SJSA1 (cell line): Measurements from ENCODE around the gene NGB. TPM values are rescaled to one million over a fixed set of nuclear protein-coding genes. Genes with fewer than 3 reads are reported as not detected.

Source experiments
- DNase-seq, 2 experiments: peaks; one replicate each; pipeline ENCODE4 v3.0.0-alpha.2; 2015 to 2020; ENCODE audit warnings: low spot score in 2 of 2, low read depth in 1 of 2
- H3K27ac ChIP-seq: fragments of 250-450 bp; sonication (Bioruptor Pico); 2 replicates; pipeline ENCODE4 v1.5.1; 2020; ENCODE audit warnings: mild to moderate bottlenecking, moderate library complexity
- H3K27me3 ChIP-seq: fragments of 250-450 bp; sonication (Bioruptor Pico); replicated peaks from 2 replicates; pipeline ENCODE4 v1.5.1; 2020; ENCODE audit warnings: mild to moderate bottlenecking, moderate library complexity
- H3K36me3 ChIP-seq: fragments of 250-450 bp; sonication (Bioruptor Pico); 2 replicates; pipeline ENCODE4 v1.5.1; 2020; ENCODE audit warnings: mild to moderate bottlenecking
- H3K4me1 ChIP-seq: fragments of 250-450 bp; sonication (Bioruptor Pico); replicated peaks from 2 replicates; pipeline ENCODE4 v1.6.1; 2021; ENCODE audit warnings: mild to moderate bottlenecking
- H3K4me3 ChIP-seq: fragments of 250-450 bp; sonication (Bioruptor Pico); 2 replicates; pipeline ENCODE4 v1.5.1; 2020; ENCODE audit warnings: mild to moderate bottlenecking
- H3K9me3 ChIP-seq: fragments of 250-450 bp; sonication (Bioruptor Pico); replicated peaks from 2 replicates; pipeline ENCODE4 v1.5.1; 2020; ENCODE audit warnings: mild to moderate bottlenecking
- total RNA-seq: library from RNA; depleted of rRNA; stranded (reverse); fragments of >200 nt; shearing (Covaris generic); gene quantifications from 2 replicates; pipeline ENCODE4 v1.2.3, GENCODE V29; 2014

NGB gene
- total RNA-seq, 1 experiment from 2014 or later, result not detected

DNA sequence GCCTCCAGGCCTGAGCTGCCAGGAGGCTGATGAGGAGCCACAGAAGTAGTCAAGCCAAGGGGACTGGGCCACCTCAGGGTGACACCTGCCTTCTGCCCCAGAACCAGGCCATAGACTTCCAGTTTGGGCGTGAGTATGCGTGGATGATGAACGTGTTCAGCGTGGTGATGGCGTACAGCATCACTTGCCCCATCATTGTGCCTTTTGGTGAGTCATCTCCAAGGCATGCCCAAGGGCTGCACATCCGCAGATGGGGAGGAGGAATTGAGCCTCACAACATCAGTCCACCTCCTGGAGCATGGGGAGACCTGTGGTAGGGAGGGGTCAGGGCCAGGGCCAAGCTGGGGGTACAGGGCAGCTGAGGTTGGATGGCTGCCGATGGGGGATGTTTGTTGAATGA, 22.3 kb downstream of the NGB start:
- no peak overlapping the region for H3K4me3 ChIP-seq
- DNase-seq, result no peak
- H3K9me3 ChIP-seq, result no peaks in the 10 kb centered on the region
- H3K4me1 ChIP-seq, result no peaks in the 10 kb centered on the region
- H3K27me3 ChIP-seq, result no peaks in the 10 kb centered on the region
- H3K36me3 ChIP-seq, result no peaks in the 10 kb centered on the region
- H3K27ac ChIP-seq, result no peak overlapping the region

DNA sequence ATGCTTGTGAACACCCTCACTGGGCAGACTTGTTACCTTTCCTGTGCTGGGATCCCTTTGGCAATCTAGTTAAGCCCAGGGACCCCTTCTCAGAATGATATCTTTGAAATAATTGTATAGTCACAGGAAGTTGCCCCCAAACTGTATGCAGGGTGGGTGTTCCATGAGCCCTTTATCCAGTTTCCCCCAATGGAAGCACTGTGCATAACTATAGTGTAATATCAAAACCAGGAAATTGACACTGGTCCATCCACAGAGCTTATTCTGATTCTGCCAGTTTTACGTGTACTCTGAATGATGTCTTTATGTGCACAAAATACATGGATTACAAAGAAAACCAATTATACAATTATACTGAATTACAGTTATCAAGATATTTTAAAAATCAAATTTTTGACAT, 24.2 kb downstream of the NGB start:
- H3K4me3 ChIP-seq, result no peak overlapping the region
- no peaks in the 10 kb centered on the region for H3K9me3 ChIP-seq
- DNase-seq, result no peak
- H3K4me1 ChIP-seq, result no peaks in the 10 kb centered on the region
- no peak overlapping the region for H3K27ac ChIP-seq
- H3K27me3 ChIP-seq, result no peaks in the 10 kb centered on the region
- H3K36me3 ChIP-seq, result no peaks in the 10 kb centered on the region

DNA sequence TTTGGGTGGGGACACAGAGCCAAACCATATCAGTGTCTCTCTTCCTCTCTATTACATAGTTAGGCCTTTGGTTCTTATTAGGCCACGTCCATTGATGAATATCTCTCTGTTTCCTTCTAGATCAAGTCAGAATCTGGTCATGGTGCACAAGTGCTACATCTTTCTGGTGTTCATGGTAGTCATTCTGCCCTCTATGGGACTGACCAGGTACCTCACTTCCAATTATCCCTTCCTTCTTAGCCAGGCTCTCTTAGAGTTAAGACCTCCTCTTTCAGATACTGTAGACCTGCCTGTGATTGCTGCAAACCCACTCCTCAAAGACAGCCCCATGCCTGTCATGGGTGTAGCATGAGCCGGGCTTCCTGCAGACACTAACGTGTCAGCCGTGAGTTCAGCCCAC, 25.2 kb downstream of the NGB start:
- Histone ChIP-seq H3K27me3 (no peaks in the 10 kb centered on the region), H3K27ac (no peak overlapping the region), H3K4me3 (no peak overlapping the region), H3K9me3 (no peaks in the 10 kb centered on the region), H3K36me3 (no peaks in the 10 kb centered on the region), H3K4me1 (no peaks in the 10 kb centered on the region)
- DNase-seq, result no peak

DNA sequence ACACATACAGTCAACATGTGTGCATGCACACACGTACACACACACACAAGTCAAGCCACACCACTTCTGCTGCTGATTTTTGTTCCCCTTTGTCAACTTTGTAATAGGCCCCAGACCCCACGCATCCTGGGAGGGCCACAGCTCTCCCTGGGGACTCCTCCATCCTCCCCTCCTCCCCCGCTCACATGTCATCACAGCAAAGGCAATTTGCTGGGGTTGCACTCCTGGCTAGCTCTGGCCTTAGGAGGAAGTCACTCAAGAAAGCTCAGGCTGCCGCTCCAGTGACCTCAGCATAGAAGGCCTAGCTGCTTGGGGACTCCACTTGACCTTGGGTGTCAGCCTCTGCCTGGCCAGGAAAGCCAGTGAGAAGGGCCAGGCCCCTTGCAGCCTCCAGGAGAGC, 27.2 kb downstream of the NGB start:
- H3K9me3 ChIP-seq, result no peaks in the 10 kb centered on the region
- no peak overlapping the region for H3K4me3 ChIP-seq
- no peaks in the 10 kb centered on the region for H3K36me3 ChIP-seq
- no peaks in the 10 kb centered on the region for H3K27me3 ChIP-seq
- DNase-seq, result no peak
- no peak overlapping the region for H3K27ac ChIP-seq
- no peaks in the 10 kb centered on the region for H3K4me1 ChIP-seq

DNA sequence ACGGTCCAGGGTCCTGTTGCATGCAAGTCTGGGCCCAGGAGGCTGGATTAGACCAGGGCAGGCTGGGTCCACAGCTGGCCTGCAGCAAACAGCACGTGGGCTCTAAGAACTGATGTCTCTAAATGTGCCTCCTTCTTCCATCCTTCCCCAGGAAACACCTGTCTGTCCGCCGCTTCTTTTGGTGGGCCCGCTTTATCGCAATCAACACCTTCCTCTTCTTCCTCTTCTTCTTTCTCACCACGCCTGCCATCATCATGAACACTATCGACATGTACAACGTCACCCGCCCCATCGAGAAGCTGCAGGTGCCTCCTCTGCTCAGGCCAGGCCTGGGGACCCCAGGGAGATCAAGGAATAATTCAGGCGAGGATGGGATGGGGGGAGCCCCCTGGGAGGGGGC, 28.3 kb downstream of the NGB start:
- Histone ChIP-seq H3K4me1 (no peaks in the 10 kb centered on the region), H3K36me3 (no peaks in the 10 kb centered on the region), H3K27me3 (no peaks in the 10 kb centered on the region), H3K9me3 (no peaks in the 10 kb centered on the region), H3K27ac (no peak overlapping the region), H3K4me3 (no peak overlapping the region)
- no peak for DNase-seq

DNA sequence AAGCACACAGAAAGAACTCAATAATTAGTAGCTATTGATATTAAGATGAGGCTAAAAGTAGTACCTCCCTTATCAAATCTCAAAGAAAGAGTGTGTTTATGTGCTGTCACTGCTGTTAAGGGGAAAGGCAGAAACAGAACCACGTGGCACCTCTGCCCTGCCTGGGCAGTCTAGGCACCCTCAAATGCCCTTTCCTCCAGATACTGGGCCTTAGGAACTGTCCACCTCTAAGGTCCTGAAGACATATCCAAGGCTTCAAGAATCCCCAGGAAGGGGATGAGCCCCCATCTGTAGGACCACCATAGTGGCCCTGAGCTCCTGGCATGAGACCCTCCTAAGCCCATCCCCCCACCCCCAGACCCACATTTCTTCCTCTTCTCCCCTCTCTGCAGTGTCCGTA, 29.1 kb downstream of the NGB start:
- Histone ChIP-seq H3K27me3 (no peaks in the 10 kb centered on the region), H3K4me3 (no peak overlapping the region), H3K9me3 (no peaks in the 10 kb centered on the region), H3K4me1 (no peaks in the 10 kb centered on the region), H3K27ac (no peak overlapping the region), H3K36me3 (no peaks in the 10 kb centered on the region)
- no peak for DNase-seq

DNA sequence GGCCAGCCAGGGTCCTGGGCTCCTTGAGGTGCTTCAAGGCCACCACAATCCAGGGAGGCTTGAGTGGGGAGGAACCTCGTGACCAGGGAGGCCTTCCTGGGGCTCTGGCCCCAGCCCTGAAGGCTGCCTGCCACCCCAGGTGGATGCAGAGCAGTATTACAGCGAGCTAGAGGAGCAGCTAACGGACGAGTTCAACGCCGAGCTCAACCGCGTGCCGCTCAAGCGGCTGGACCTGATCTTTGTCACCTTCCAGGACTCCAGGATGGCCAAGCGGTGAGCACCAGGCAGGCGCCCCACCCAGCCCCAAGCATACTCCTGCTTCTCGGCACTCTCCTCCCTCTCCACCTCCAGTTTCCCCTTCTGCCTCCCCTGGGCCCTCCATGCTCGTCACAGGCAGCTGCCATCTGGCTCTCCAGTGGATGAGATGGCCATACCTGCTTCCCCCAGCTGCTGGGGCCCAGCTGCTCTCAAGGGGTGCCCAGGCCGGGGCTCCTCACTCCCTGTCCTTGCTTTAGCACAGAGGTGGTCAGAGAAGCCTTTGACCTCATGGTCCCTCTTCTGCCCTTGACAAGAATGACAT, 30.6 kb downstream of the NGB start:
- Histone ChIP-seq H3K4me3 (no peak overlapping the region), H3K36me3 (no peaks in the 10 kb centered on the region), H3K4me1 (no peaks in the 10 kb centered on the region), H3K27me3 (no peaks in the 10 kb centered on the region), H3K27ac (no peak overlapping the region), H3K9me3 (no peaks in the 10 kb centered on the region)
- no peak for DNase-seq

DNA sequence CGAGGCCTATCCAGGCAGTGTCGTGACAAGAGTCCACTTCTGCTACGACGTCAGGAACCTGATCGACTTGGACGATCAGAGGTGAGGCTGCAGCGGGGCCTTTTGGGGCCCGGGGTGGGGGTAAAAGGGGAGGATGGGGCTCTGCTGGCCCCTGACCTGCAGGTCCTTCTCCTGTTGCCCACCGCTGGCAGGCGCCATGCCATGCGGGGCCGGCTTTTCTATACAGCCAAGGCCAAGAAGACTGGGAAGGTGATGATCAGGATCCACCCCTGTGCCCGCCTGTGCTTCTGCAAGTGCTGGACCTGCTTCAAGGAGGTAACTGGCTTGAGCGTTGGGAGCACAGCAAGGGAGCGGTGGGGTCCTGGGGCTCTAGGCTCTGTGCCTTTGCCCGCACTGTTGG, 31.6 kb downstream of the NGB start:
- DNase-seq, result no peak
- Histone ChIP-seq H3K27me3 (no peaks in the 10 kb centered on the region), H3K27ac (no peak overlapping the region), H3K4me1 (no peaks in the 10 kb centered on the region), H3K4me3 (no peak overlapping the region), H3K9me3 (no peaks in the 10 kb centered on the region), H3K36me3 (no peaks in the 10 kb centered on the region)

DNA sequence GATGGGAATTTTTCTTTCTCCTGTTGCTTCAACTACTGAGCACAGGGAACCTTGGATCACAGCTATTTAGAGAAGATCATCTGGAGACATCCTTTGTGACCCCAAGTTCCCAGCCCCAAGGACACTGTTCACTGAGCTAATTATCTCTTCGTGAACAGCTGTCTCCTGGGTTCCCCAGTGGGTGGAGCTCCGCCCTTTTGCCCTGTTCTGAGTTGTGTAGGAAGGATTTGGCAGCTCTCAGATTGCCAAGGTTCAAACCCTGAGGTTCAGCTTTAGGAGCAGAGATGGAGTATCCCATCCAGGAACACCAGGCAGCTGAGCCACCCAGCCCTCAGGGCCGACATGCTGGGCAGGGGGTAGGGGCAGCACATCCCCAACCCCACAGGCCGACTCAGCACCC, 32.0 kb downstream of the NGB start:
- H3K36me3 ChIP-seq, result no peaks in the 10 kb centered on the region
- H3K4me3 ChIP-seq, result no peak overlapping the region
- no peaks in the 10 kb centered on the region for H3K4me1 ChIP-seq
- H3K9me3 ChIP-seq, result no peaks in the 10 kb centered on the region
- DNase-seq, result no peak
- no peaks in the 10 kb centered on the region for H3K27me3 ChIP-seq
- no peak overlapping the region for H3K27ac ChIP-seq

DNA sequence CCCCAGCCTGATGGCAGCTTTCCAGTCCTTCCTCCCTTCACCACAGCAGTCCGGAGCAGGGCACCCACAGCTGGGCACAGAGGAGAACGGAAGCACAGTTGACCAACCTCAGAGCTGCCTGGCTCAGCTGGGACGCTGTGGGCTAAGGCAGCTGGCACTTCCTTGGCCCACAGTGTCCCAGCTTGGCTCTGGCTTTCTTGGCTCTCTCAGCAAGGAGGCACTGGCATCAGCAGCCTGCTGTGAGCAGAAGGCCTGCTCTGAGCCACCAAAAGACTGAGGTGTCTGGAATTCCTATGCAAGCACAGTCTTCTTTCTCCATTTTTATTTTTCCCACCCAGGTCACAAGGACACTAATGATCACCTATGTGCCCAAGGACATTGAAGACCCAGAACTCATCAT, 32.6 kb downstream of the NGB start:
- Histone ChIP-seq H3K36me3 (no peaks in the 10 kb centered on the region), H3K27me3 (no peaks in the 10 kb centered on the region), H3K9me3 (no peaks in the 10 kb centered on the region), H3K4me1 (no peaks in the 10 kb centered on the region), H3K27ac (no peak overlapping the region), H3K4me3 (no peak overlapping the region)
- DNase-seq, result no peak

DNA sequence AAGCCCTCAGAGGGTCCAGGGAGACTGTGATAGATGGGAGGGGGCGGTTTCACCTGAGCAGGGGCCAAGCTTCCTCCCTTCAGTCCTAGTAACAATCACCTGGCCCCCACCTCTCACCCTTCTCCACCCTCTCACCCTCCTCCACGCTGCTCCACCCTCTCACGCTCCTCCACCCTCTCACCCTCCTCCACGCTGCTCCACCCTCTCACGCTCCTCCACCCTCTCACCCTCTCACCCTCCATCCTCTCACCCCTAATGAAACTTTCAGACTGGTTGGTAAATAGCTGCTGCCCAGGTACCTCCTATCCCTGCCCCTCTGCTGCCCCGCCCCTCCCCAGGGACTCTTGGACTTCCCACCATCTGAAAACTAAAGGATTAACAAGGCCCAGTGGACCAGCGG, 34.2 kb downstream of the NGB start:
- H3K36me3 ChIP-seq, result no peaks in the 10 kb centered on the region
- no peaks in the 10 kb centered on the region for H3K27me3 ChIP-seq
- no peak overlapping the region for H3K4me3 ChIP-seq
- no peaks in the 10 kb centered on the region for H3K4me1 ChIP-seq
- no peaks in the 10 kb centered on the region for H3K9me3 ChIP-seq
- H3K27ac ChIP-seq, result no peak overlapping the region
- no peak for DNase-seq

DNA sequence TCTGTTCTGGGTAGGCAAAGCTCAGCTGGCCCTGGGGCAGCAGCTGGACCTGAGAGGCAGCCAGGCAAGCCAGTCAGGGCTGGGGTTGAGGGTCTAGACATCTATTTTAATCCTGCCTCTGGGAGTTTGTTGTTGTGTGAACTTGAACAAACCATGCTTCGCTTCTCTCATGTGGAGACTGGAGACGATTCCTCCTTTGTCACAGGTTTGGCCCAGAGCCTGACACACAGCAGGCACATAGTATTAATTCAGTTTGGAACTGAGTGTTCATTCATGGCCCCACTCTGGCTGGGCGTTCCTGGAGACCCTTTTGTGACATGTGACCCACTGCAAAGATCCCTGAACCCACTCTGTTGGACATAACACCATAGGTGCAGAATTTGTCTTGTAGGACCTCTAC, 39.3 kb downstream of the NGB start:
- Histone ChIP-seq H3K36me3 (no peaks in the 10 kb centered on the region), H3K27ac (no peak overlapping the region), H3K4me3 (no peak overlapping the region), H3K4me1 (no peaks in the 10 kb centered on the region), H3K9me3 (no peaks in the 10 kb centered on the region), H3K27me3 (no peaks in the 10 kb centered on the region)
- DNase-seq, result no peak

DNA sequence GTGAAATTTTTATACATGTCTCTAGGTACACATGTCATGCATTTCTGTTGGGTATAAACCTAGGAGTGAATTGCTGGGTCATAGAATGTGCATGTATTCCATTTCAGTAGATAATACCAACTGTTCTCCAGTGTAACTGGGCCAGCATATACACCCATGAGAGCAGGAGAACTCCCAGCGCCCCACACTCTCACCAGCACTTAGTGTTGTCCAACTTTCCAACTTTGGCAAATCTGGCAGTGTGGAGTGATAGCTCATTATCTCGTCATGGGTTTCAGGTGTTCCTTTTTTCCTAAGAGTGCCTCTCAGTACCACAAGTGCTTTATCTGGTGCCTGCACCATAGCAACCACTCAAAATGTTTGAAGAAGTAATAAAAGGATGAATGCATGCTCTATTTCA, 40.1 kb downstream of the NGB start:
- Histone ChIP-seq H3K4me1 (no peaks in the 10 kb centered on the region), H3K4me3 (no peak overlapping the region), H3K9me3 (no peaks in the 10 kb centered on the region), H3K27me3 (no peaks in the 10 kb centered on the region), H3K27ac (no peak overlapping the region), H3K36me3 (no peaks in the 10 kb centered on the region)
- DNase-seq, result no peak

DNA sequence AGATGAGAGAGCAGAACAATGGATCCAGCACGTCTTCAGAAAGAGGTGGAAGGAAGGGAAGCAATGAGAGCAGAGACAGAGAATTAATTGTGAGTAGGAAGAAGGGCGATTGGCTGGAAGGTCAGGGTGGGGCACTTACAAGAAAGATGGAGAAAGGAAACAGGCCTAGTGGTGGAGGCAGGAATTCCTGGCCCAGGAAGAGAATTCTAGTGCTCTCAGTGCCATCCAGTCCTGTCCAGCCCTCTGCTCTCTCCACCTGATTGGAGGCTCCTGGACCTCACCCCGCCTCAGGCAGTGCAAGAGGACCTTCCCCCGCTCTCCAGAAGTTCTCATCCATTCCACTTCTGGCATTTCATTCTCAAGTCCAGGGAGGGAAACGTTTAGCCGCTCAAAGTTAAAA, 43.0 kb downstream of the NGB start:
- H3K36me3 ChIP-seq, result no peaks in the 10 kb centered on the region
- no peak overlapping the region for H3K27ac ChIP-seq
- no peaks in the 10 kb centered on the region for H3K27me3 ChIP-seq
- no peak for DNase-seq
- H3K4me3 ChIP-seq, result no peak overlapping the region
- H3K9me3 ChIP-seq, result no peaks in the 10 kb centered on the region
- no peaks in the 10 kb centered on the region for H3K4me1 ChIP-seq

DNA sequence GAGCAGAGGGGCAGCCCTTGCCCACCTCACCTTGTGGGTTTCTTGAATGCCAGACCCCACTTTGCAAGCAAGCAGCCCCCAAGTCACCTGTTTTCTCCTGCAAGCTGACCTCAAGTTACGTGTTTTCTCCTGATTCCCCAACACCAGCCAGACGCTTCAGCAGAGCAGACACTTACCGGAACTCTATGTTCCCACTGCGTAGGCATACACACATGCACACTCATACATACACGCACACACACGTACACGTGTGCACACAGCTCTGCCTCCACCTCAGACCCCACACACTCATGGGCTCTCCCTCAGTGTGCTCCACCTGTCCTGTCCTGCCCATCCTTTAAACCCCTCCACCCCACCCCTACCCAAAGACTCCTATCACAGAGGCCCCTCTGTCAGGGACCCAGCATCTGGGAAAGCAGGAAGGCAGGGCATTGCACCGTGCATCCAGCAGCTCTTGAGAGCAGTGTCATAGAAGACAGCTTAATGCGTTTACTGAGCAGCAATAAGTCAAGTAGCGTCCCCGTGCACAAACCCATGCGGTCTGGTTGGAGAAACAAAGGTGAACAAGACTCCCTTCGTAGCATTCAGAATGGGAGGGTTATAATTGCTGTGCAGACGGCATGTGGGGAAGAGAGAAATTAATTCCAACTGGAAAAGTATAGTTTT, 45.0 kb downstream of the NGB start:
- Histone ChIP-seq H3K4me3 (no peak overlapping the region), H3K27me3 (no peaks in the 10 kb centered on the region), H3K36me3 (no peaks in the 10 kb centered on the region), H3K27ac (no peak overlapping the region), H3K4me1 (no peaks in the 10 kb centered on the region), H3K9me3 (no peaks in the 10 kb centered on the region)
- DNase-seq, result no peak
